ENCODE measurements around the gene ADNP. TPM values are rescaled to one million over a fixed set of nuclear protein-coding genes. Genes with fewer than 3 reads are reported as not detected.

ADNP gene
- total RNA-seq, 4 donors from 2014 or later: 51.8 to 64.3 (median 58.2) TPM

GRCh38 chr20:50867805-50868204 lies 63.4 kb downstream of the ADNP start:
- Histone ChIP-seq H3K36me3 (no peaks in the 10 kb centered on the region), H3K27me3 (no peaks in the 10 kb centered on the region), H3K4me3 (no peak overlapping the region), H3K4me1 (peaks cover 0 to 4% (median 0%) of the 10 kb centered on the region in 4 donors), H3K27ac (no peak overlapping the region), H3K9me3 (no peaks in the 10 kb centered on the region)
- no peak for DNase-seq
- TF ChIP-seq CTCF (IDR thresholded peaks at IDR 0.05): no peak

GRCh38 chr20:50866831-50867230 lies 64.4 kb downstream of the ADNP start:
- H3K27me3 ChIP-seq: no peaks in the 10 kb centered on the region
- TF ChIP-seq POLR2A (IDR thresholded peaks at IDR 0.05) (no peak), CTCF (IDR thresholded peaks at IDR 0.05) (no peak)
- H3K4me1 ChIP-seq: peaks cover 0 to 4% (median 0%) of the 10 kb centered on the region in 4 donors
- H3K9me3 ChIP-seq: no peaks in the 10 kb centered on the region
- H3K36me3 ChIP-seq: no peaks in the 10 kb centered on the region
- H3K4me3 ChIP-seq: no peak overlapping the region
- no peak for DNase-seq
- H3K27ac ChIP-seq: no peak overlapping the region

- Histone ChIP-seq H3K4me1 (peaks cover 0 to 4% (median 0%) of the 10 kb centered on the region in 4 donors), H3K4me3 (no peak overlapping the region), H3K9me3 (no peaks in the 10 kb centered on the region), H3K36me3 (no peaks in the 10 kb centered on the region), H3K27ac (no peak overlapping the region), H3K27me3 (no peaks in the 10 kb centered on the region)
- TF ChIP-seq CTCF (IDR thresholded peaks at IDR 0.05) (no peak), POLR2A (IDR thresholded peaks at IDR 0.05) (no peak)
- DNase-seq: no peak
Observed at GRCh38 chr20:50866036-50866685, 65.1 kb downstream of the ADNP start.

GRCh38 chr20:50865591-50865990 lies 65.6 kb downstream of the ADNP start:
- Histone ChIP-seq H3K36me3 (no peaks in the 10 kb centered on the region), H3K27ac (no peak overlapping the region)
- no peak for TF ChIP-seq POLR2A (IDR thresholded peaks at IDR 0.05)
- TF ChIP-seq CTCF (IDR thresholded peaks at IDR 0.05): no peak

GRCh38 chr20:50865114-50865513 lies 66.1 kb downstream of the ADNP start:
- Histone ChIP-seq H3K4me3 (no peak overlapping the region), H3K36me3 (no peaks in the 10 kb centered on the region), H3K9me3 (no peaks in the 10 kb centered on the region), H3K27ac (no peak overlapping the region), H3K4me1 (peaks cover 0 to 4% (median 0%) of the 10 kb centered on the region in 4 donors), H3K27me3 (no peaks in the 10 kb centered on the region)
- no peak for TF ChIP-seq POLR2A (IDR thresholded peaks at IDR 0.05)
- TF ChIP-seq CTCF (IDR thresholded peaks at IDR 0.05): no peak
- DNase-seq: no peak

More at GRCh38 chr20:50865591-50865990, 65.6 kb downstream of the ADNP start:
- no peaks in the 10 kb centered on the region for H3K27me3 ChIP-seq
- DNase-seq: no peak
- H3K9me3 ChIP-seq: no peaks in the 10 kb centered on the region
- H3K4me1 ChIP-seq: peaks cover 0 to 4% (median 0%) of the 10 kb centered on the region in 4 donors
- no peak overlapping the region for H3K4me3 ChIP-seq

All from Peyer's patch (tissue), 4 donors.